K562 (cell line): ENCODE measurements around the gene EPHB4. TPM values are rescaled to one million over a fixed set of nuclear protein-coding genes. Genes with fewer than 3 reads are reported as not detected.

ENCODE experiments used
- CBX1 ChIP-seq: sonication (generic); IDR thresholded peaks from 2 replicates; pipeline ENCODE4 v1.6.1; 2016; ENCODE audit warnings: antibody characterized with exemption, low read depth, mild to moderate bottlenecking
- GTF2F1 ChIP-seq: IDR thresholded peaks from 2 replicates; pipeline ENCODE4 v1.6.1; 2011; ENCODE audit warnings: low read depth, low read length, improper control_type of control experiment
- NFE2L1 ChIP-seq: fragments of 450-650 bp; IDR thresholded peaks from 2 replicates; pipeline ENCODE4 v1.6.1; 2016; ENCODE audit warnings: missing genetic modification characterization, low read depth, mild to moderate bottlenecking, missing compliant biosample characterization, moderate library complexity, borderline replicate concordance
- NFIC ChIP-seq: fragments of 450-650 bp; IDR thresholded peaks from 2 replicates; pipeline ENCODE4 v1.6.1; 2017; ENCODE audit warnings: mild to moderate bottlenecking, inconsistent platforms
- NFIX ChIP-seq: fragments of 250-450 bp; sonication (Bioruptor Pico); IDR thresholded peaks from 2 replicates; pipeline ENCODE4 v1.4.0; 2020; ENCODE audit warnings: low read depth, mild to moderate bottlenecking, moderate library complexity
- NR4A1 ChIP-seq, 2 experiments: fragments of 250-450 bp in 1 of 2; fragments of 450-650 bp in 1 of 2; sonication (Bioruptor Pico) in 1 of 2; IDR thresholded peaks; 2 replicates each; pipeline versions ENCODE4 v1.4.0 to v1.6.1; 2016 to 2020; ENCODE audit warnings: mild to moderate bottlenecking in 2 of 2, missing compliant biosample characterization in 1 of 2, missing genetic modification characterization in 1 of 2, moderate library complexity in 1 of 2
- POLR2AphosphoS2 ChIP-seq: IDR thresholded peaks from 2 replicates; pipeline ENCODE4 v1.6.1; 2012; ENCODE audit warnings: low read length, improper control_type of control experiment
- PRPF4 ChIP-seq: fragments of 200-400 bp; formaldehyde crosslinking; IDR thresholded peaks from one replicate; pipeline ENCODE4 v1.6.1; 2017; ENCODE audit warnings: low read length, low read depth, mild to moderate bottlenecking; ENCODE audit not compliant: insufficient read depth, poor library complexity, severe bottlenecking
- PURB ChIP-seq: sonication (generic); formaldehyde crosslinking; IDR thresholded peaks from 2 replicates; pipeline ENCODE4 v1.9.0; 2021; ENCODE audit warnings: low read depth, mild to moderate bottlenecking, missing genetic modification reagents
- RBM34 ChIP-seq: fragments of 200-400 bp; formaldehyde crosslinking; IDR thresholded peaks from 2 replicates; pipeline ENCODE4 v1.6.1; 2018; ENCODE audit warnings: low read length, borderline replicate concordance; ENCODE audit not compliant: insufficient read depth
- RHOXF2B ChIP-seq: fragments of 250-450 bp; sonication (Bioruptor Pico); conservative IDR thresholded peaks from 2 replicates; pipeline ENCODE4 v1.5.1; 2021
- SPI1 ChIP-seq: IDR thresholded peaks from 2 replicates; pipeline ENCODE4 v1.6.1; 2011; ENCODE audit warnings: low read depth, low read length, control low read depth, borderline replicate concordance
- STAT6 ChIP-seq: sonication (generic); formaldehyde crosslinking; IDR thresholded peaks from 2 replicates; pipeline ENCODE4 v1.8.1; 2023; ENCODE audit warnings: mild to moderate bottlenecking, missing genetic modification reagents
- TAF1 ChIP-seq: IDR thresholded peaks from 2 replicates; pipeline ENCODE4 v1.6.1; 2011; ENCODE audit warnings: mild to moderate bottlenecking, low read length, moderate library complexity; ENCODE audit not compliant: insufficient read depth, control insufficient read depth, severe bottlenecking; ENCODE audit errors: extremely low read depth
- TFAM ChIP-seq: fragments of 250-450 bp; sonication (Bioruptor Pico); conservative IDR thresholded peaks from 2 replicates; pipeline ENCODE4 v1.5.0; 2021; ENCODE audit warnings: mild to moderate bottlenecking, moderate library complexity
- ZNF507 ChIP-seq: conservative IDR thresholded peaks from 2 replicates; pipeline ENCODE4 v1.6.1; 2017; ENCODE audit warnings: missing genetic modification characterization, missing compliant biosample characterization
- ZNF511 ChIP-seq: sonication (generic); formaldehyde crosslinking; IDR thresholded peaks from 2 replicates; pipeline ENCODE4 v1.8.0; 2022; ENCODE audit warnings: mild to moderate bottlenecking, missing genetic modification reagents
- polyA plus RNA-seq, 8 experiments: library from polyadenylated mRNA; depleted of rRNA in 4 of 8; stranded (reverse) in 5 of 8; unstranded in 3 of 8; fragments of >200 nt; fragmentation: Nextera tagmentation in 2 of 8; fragmentation: Illumina TruSeq in 1 of 8; extraction: Ambion mirVana in 2 of 8; extraction: Trizol in 1 of 8; gene quantifications; 2 replicates each; pipeline versions ENCODE4 v1.2.1 to v1.2.3, GENCODE V29; 2011 to 2014; ENCODE audit warnings: inconsistent platforms in 1 of 8, missing spikeins in 1 of 8
- total RNA-seq, 7 experiments: library from RNA; depleted of rRNA in 6 of 7; stranded (reverse); fragments of >200 nt in 6 of 7; fragmentation: Illumina TruSeq in 2 of 7; extraction: Trizol in 2 of 7; gene quantifications; 2 replicates each; pipeline versions ENCODE4 v1.2.1 to v1.2.3, GENCODE V29; 2011 to 2021; ENCODE audit warnings: low replicate concordance in 1 of 7
- TF ChIP-seq, protein P1 (sequence below), 2 experiments: fragments of 200-800 bp in 1 of 2; sonication (Bioruptor generic) in 1 of 2; sonication (generic) in 1 of 2; formaldehyde crosslinking in 1 of 2; IDR thresholded peaks in 1 of 2; conservative IDR thresholded peaks in 1 of 2; 2 replicates each; pipeline versions ENCODE4 v1.5.0 to v1.6.1; 2016 to 2020; ENCODE audit warnings: missing compliant biosample characterization in 1 of 2, missing genetic modification characterization in 1 of 2, missing genetic modification reagents in 1 of 2
- TF ChIP-seq, protein P2 (sequence below): fragments of 450-650 bp; IDR thresholded peaks from 2 replicates; pipeline ENCODE4 v1.6.1; 2016; ENCODE audit warnings: borderline replicate concordance

The EPHB4 gene
- total and polyA plus RNA-seq, 9 of the 15 experiments (the other 6 are each of a cell fraction or from before 2014, with no cell fraction given): 1.2 to 82.1 (median 37.9) TPM

- TF ChIP-seq, protein P1, sequence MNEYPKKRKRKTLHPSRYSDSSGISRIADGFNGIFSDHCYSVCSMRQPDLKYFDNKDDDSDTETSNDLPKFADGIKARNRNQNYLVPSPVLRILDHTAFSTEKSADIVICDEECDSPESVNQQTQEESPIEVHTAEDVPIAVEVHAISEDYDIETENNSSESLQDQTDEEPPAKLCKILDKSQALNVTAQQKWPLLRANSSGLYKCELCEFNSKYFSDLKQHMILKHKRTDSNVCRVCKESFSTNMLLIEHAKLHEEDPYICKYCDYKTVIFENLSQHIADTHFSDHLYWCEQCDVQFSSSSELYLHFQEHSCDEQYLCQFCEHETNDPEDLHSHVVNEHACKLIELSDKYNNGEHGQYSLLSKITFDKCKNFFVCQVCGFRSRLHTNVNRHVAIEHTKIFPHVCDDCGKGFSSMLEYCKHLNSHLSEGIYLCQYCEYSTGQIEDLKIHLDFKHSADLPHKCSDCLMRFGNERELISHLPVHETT (CRISPR knock-in tag; conservative IDR thresholded peaks at IDR 0.05 in 1 of 2, IDR thresholded peaks at IDR 0.05 in 1 of 2): peak in 1 of 2 experiments; percentile 55; a peak in 1 of 4 replicates
- TF ChIP-seq POLR2AphosphoS2: no peak
- no peak for TF ChIP-seq SPI1
- TF ChIP-seq ZNF507 (tag): no peak
- TF ChIP-seq TFAM (CRISPR knock-in tag): no peak
- TF ChIP-seq GTF2F1: no peak
- TF ChIP-seq NFIC: 0 out of 2 replicates have a peak, but pooled peaks have one; percentile 5
- TF ChIP-seq TAF1: no peak
- no peak; the same call in 1 of the 2 replicates for TF ChIP-seq CBX1
- 0 out of 2 replicates have a peak, but pooled peaks have one; percentile 30 for TF ChIP-seq STAT6 (CRISPR knock-in tag)
- peak; percentile 48; the same call in 1 of the 2 replicates for TF ChIP-seq NR4A1 (CRISPR knock-in tag; IDR thresholded peaks at IDR 0.05)
- TF ChIP-seq NR4A1 (tag; IDR thresholded peaks at IDR 0.05): no peak; the same call in 1 of the 2 replicates
- TF ChIP-seq NFIX (CRISPR knock-in tag): no peak
- peak; percentile 80 for TF ChIP-seq ZNF511 (CRISPR knock-in tag)
- TF ChIP-seq, protein P2, sequence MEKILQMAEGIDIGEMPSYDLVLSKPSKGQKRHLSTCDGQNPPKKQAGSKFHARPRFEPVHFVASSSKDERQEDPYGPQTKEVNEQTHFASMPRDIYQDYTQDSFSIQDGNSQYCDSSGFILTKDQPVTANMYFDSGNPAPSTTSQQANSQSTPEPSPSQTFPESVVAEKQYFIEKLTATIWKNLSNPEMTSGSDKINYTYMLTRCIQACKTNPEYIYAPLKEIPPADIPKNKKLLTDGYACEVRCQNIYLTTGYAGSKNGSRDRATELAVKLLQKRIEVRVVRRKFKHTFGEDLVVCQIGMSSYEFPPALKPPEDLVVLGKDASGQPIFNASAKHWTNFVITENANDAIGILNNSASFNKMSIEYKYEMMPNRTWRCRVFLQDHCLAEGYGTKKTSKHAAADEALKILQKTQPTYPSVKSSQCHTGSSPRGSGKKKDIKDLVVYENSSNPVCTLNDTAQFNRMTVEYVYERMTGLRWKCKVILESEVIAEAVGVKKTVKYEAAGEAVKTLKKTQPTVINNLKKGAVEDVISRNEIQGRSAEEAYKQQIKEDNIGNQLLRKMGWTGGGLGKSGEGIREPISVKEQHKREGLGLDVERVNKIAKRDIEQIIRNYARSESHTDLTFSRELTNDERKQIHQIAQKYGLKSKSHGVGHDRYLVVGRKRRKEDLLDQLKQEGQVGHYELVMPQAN: peak; percentile 100
- no peak for TF ChIP-seq NFE2L1 (tag)
- TF ChIP-seq PRPF4: no peak
- TF ChIP-seq RHOXF2B: no peak
- no peak for TF ChIP-seq PURB
- TF ChIP-seq RBM34: no peak; the same call in 1 of the 2 replicates
Observed at GRCh38 chr7:100852048-100852872, 24.9 kb upstream of the EPHB4 start, which contains the start of gene SLC12A9 (continued).
